GM19395 (cell line): ENCODE measurements around the gene TMEM215.

Source experiments
- ATAC-seq: cut with Tn5 transposase; IDR thresholded peaks from one replicate; pipeline ENCODE4 v1.9.1; 2021; ENCODE audit warnings: mild to moderate bottlenecking, moderate library complexity; ENCODE audit not compliant: unreplicated experiment

Gene TMEM215

GRCh38 chr9:32832346-32832745, 49.0 kb downstream of the TMEM215 start:
- ATAC-seq: no peak
